ENCODE results near the gene UNC79. TPM values are rescaled to one million over a fixed set of nuclear protein-coding genes. Genes with fewer than 3 reads are reported as not detected.
A peak's percentile ranks its signal among the peaks of the same experiment; 100 is the strongest.
"Not testable (repeated sequence)": the region's sequence is repeated elsewhere in the genome, so short reads cannot be mapped to it uniquely, and the experiment has no call there.

UNC79 gene
- total RNA-seq, 4 donors from 2014 or later = 0.30 TPM; not detected in 3

GRCh38 chr14:93410021-93410420 lies 20.7 kb upstream of the UNC79 start:
- TF ChIP-seq POLR2A (IDR thresholded peaks at IDR 0.05) = no peak
- TF ChIP-seq EP300 (IDR thresholded peaks at IDR 0.05) = no peak
- TF ChIP-seq POLR2AphosphoS5 (IDR thresholded peaks at IDR 0.05) = no peak
- TF ChIP-seq CTCF (IDR thresholded peaks at IDR 0.05) = no peak
- WGBS = 68% methylated on average over 2 of the region's 2 CpGs

GRCh38 chr14:93410893-93411292 lies 19.8 kb upstream of the UNC79 start:
- WGBS = 85% methylated on average over 3 of the region's 3 CpGs
- Histone ChIP-seq H3K36me3 (no peaks in the 10 kb centered on the region), H3K27me3 (no peaks in the 10 kb centered on the region), H3K4me3 (no peak overlapping the region), H3K9me3 (no peaks in the 10 kb centered on the region), H3K27ac (no peak overlapping the region), H3K4me1 (no peaks in the 10 kb centered on the region)
- no peak for DNase-seq (ENCODE audit: low spot score in 2 of 2)
- TF ChIP-seq CTCF (IDR thresholded peaks at IDR 0.05) = no peak
- TF ChIP-seq POLR2A (IDR thresholded peaks at IDR 0.05) = no peak
- no peak for TF ChIP-seq POLR2AphosphoS5 (IDR thresholded peaks at IDR 0.05)
- TF ChIP-seq EP300 (IDR thresholded peaks at IDR 0.05) = no peak

More at GRCh38 chr14:93410021-93410420, 20.7 kb upstream of the UNC79 start:
- no peaks in the 10 kb centered on the region for H3K9me3 ChIP-seq
- H3K27me3 ChIP-seq = no peaks in the 10 kb centered on the region
- H3K36me3 ChIP-seq = no peaks in the 10 kb centered on the region
- no peak overlapping the region for H3K27ac ChIP-seq
- no peak for DNase-seq (ENCODE audit: low spot score in 2 of 2)
- H3K4me1 ChIP-seq = no peaks in the 10 kb centered on the region
- H3K4me3 ChIP-seq = no peak overlapping the region

- H3K36me3 ChIP-seq; DNase-seq (ENCODE audit: low spot score in 2 of 2); H3K4me1 ChIP-seq; H3K27ac ChIP-seq; H3K4me3 ChIP-seq: not testable (repeated sequence)
- 91% methylated on average over 1 of the region's 1 CpG for WGBS
- peaks cover 22% of the 10 kb centered on the region for H3K9me3 ChIP-seq
- peaks cover 20% of the 10 kb centered on the region for H3K27me3 ChIP-seq
Measured at GRCh38 chr14:93425136-93425535, 5.6 kb upstream of the UNC79 start.

GRCh38 chr14:93426750-93427149 lies 4.0 kb upstream of the UNC79 start:
- Histone ChIP-seq H3K27me3 (peaks cover 36% of the 10 kb centered on the region), H3K27ac (no peak overlapping the region), H3K4me3 (no peak overlapping the region), H3K36me3 (no peaks in the 10 kb centered on the region), H3K9me3 (peaks cover 22% of the 10 kb centered on the region), H3K4me1 (peaks cover 11% of the 10 kb centered on the region)
- TF ChIP-seq POLR2AphosphoS5 (IDR thresholded peaks at IDR 0.05) (no peak), CTCF (IDR thresholded peaks at IDR 0.05) (no peak), POLR2A (IDR thresholded peaks at IDR 0.05) (no peak), EP300 (IDR thresholded peaks at IDR 0.05) (no peak)
- no peak for DNase-seq (ENCODE audit: low spot score in 2 of 2)

GRCh38 chr14:93431036-93431670 lies 414 bp downstream of the UNC79 start:
- Histone ChIP-seq H3K36me3 (no peaks in the 10 kb centered on the region), H3K4me1 (peaks cover 11% of the 10 kb centered on the region), H3K9me3 (peaks cover 8% of the 10 kb centered on the region), H3K27ac (no peak overlapping the region), H3K4me3 (peak overlapping the region; percentile 2), H3K27me3 (peaks cover 58% of the 10 kb centered on the region)
- no peak for DNase-seq (ENCODE audit: low spot score in 2 of 2)
- 5% methylated on average over 15 of the region's 27 CpGs for WGBS
- no peak for TF ChIP-seq POLR2AphosphoS5 (IDR thresholded peaks at IDR 0.05)
- TF ChIP-seq POLR2A (IDR thresholded peaks at IDR 0.05) = no peak
- no peak for TF ChIP-seq CTCF (IDR thresholded peaks at IDR 0.05)
- TF ChIP-seq EP300 (IDR thresholded peaks at IDR 0.05) = no peak

GRCh38 chr14:93454224-93454623 lies 23.5 kb downstream of the UNC79 start:
- TF ChIP-seq CTCF (IDR thresholded peaks at IDR 0.05) (no peak), EP300 (IDR thresholded peaks at IDR 0.05) (no peak), POLR2A (IDR thresholded peaks at IDR 0.05) (no peak), POLR2AphosphoS5 (IDR thresholded peaks at IDR 0.05) (no peak)
- no peak overlapping the region for H3K27ac ChIP-seq
- H3K4me3 ChIP-seq = no peak overlapping the region
- H3K36me3 ChIP-seq = no peaks in the 10 kb centered on the region
- H3K4me1 ChIP-seq = no peaks in the 10 kb centered on the region
- H3K9me3 ChIP-seq = no peaks in the 10 kb centered on the region
- WGBS = 78% methylated on average over 1 of the region's 1 CpG
- DNase-seq (ENCODE audit: low spot score in 2 of 2) = no peak
- H3K27me3 ChIP-seq = peaks cover 3% of the 10 kb centered on the region
